ENCODE measurements around the gene PKHD1.

GRCh38 chr6:51976374-51976773 lies 111.0 kb downstream of the PKHD1 start:
- TF ChIP-seq ARNTL (CRISPR knock-in tag; IDR thresholded peaks at IDR 0.05; ENCODE audit: borderline replicate concordance, low read depth) (no peak), PATZ1 (CRISPR knock-in tag; IDR thresholded peaks at IDR 0.05; ENCODE audit: borderline replicate concordance) (no peak), CREB5 (CRISPR knock-in tag; IDR thresholded peaks at IDR 0.05; ENCODE audit: low read depth) (no peak), ISL1 (CRISPR knock-in tag; IDR thresholded peaks at IDR 0.05) (no peak), ZFP30 (CRISPR knock-in tag; IDR thresholded peaks at IDR 0.05) (no peak), BACH2 (CRISPR knock-in tag; IDR thresholded peaks at IDR 0.05; ENCODE audit: borderline replicate concordance) (no peak), ZC3H10 (CRISPR knock-in tag; IDR thresholded peaks at IDR 0.05) (no peak), ZFP3 (CRISPR knock-in tag; IDR thresholded peaks at IDR 0.05) (no peak), ZNF565 (CRISPR knock-in tag; conservative IDR thresholded peaks at IDR 0.05; ENCODE audit: low read depth) (no peak), ESRRG (CRISPR knock-in tag; IDR thresholded peaks at IDR 0.05) (no peak), ZNF70 (CRISPR knock-in tag; IDR thresholded peaks at IDR 0.05) (no peak), RARB (CRISPR knock-in tag; IDR thresholded peaks at IDR 0.05) (no peak), POU6F1 (CRISPR knock-in tag; IDR thresholded peaks at IDR 0.05; ENCODE audit: borderline replicate concordance, low read depth) (no peak), CSDC2 (CRISPR knock-in tag; IDR thresholded peaks at IDR 0.05) (no peak)
